GM19043 (cell line): Measurements from ENCODE around the gene ITLN2.
"Not testable (repeated sequence)": the region's sequence is repeated elsewhere in the genome, so short reads cannot be mapped to it uniquely, and the experiment has no call there.

Experiments used
- ATAC-seq: cut with Tn5 transposase; IDR thresholded peaks from one replicate; pipeline ENCODE4 v1.9.1; 2021; ENCODE audit warnings: low read depth; ENCODE audit not compliant: unreplicated experiment

ITLN2 gene

GRCh38 chr1:160954158-160955104 is at the start of gene ITLN2:
Gene ITLN2 (minus strand): TSS chr1:160954809. CDS start chr1:160954741, 68 bp downstream.
- ATAC-seq, result peak; percentile 81

- no peak for ATAC-seq
Observed at GRCh38 chr1:161001525-161001924, 46.9 kb upstream of the ITLN2 start.

DNA sequence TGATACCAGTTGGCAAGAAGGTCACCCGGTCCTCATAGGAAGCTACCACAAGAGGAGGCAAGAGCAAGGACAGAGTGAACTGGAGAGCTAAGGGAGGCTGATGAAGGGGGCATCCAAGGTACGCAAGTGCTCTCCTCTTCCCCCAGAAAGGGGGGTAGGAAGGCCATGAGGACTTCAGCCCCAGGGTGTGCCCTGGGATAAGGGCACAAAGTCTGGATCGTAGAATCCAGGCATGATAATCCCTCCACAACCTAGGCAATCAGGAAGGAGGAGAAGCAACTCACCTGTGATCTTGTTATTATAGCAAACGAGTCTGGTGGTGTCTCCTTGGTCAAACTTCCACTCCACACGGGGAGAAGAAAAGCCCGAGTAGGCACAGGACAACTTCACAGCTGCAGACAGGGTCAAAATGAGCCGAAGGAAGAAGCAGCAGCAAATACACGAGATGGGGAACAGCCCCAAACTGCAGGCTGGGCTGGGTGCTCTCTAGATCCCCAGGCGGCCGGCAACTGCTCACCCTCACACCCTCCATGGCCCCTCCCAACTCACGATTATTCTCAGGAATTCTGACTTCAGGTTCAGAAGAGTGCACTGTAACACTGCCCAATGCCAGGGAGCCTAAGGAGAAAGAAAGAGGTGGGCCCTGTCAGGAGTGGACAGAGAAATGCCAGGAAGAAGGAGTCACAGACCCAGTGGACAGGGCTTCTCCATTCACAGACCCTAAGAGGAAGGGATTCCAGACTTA is 46.3 kb upstream of the ITLN2 start:
- no peak for ATAC-seq

GRCh38 chr1:160999376-160999775 is 44.8 kb upstream of the ITLN2 start:
- no peak for ATAC-seq

GRCh38 chr1:160997323-160998038 is 42.9 kb upstream of the ITLN2 start:
- ATAC-seq, result no peak

- ATAC-seq, result no peak
Observed at GRCh38 chr1:160996178-160996577, 41.6 kb upstream of the ITLN2 start.

DNA sequence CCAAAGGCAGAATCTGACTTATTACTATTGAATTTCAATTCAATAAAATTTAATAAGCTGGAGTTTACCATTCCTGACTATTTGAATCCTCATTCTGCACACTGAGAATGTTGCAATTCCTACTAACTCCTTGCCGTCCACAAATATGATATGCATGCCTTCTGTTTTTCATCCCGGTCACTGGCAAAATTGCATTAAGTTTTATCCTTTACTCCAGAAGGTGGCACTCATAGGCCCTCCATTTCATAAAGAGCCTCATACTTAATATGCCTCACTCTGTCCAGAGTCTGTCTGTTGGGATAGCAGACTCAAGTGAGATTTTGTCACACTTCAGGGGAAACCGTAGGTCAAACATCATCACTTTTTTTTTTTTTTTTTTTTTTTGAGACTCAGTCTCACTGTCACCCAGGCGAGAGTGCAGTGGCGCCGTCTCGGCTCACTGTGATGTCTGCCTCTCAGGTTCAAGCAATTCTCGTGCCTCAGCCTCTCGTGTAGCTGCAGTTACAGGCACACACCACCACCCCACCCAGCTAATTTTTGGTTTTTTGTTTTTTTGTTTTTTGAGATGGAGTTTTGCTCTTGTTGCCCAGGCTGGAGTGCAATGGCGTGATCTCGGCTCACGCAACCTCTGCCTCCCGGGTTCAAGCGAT is 39.1 kb upstream of the ITLN2 start:
- no peak for ATAC-seq

DNA sequence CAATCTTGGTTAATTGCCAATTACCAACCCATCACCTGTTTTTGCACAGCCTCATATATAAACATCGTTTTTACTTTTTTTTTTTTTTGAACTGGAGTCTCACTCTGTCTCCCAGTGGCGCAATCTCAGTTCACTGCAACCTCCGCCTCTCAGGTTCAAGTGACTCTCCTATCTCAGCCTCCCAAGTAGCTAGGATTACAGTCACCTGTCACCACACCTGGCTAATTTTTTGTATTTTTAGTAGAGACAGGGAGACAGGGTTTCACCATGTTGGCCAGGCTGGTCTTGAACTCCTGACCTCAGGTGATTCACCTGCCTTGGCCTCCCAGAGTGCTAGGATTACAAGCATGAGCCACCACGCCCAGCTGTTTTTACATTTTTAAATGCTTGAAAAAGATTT is 37.4 kb upstream of the ITLN2 start:
- not testable (repeated sequence) for ATAC-seq

DNA sequence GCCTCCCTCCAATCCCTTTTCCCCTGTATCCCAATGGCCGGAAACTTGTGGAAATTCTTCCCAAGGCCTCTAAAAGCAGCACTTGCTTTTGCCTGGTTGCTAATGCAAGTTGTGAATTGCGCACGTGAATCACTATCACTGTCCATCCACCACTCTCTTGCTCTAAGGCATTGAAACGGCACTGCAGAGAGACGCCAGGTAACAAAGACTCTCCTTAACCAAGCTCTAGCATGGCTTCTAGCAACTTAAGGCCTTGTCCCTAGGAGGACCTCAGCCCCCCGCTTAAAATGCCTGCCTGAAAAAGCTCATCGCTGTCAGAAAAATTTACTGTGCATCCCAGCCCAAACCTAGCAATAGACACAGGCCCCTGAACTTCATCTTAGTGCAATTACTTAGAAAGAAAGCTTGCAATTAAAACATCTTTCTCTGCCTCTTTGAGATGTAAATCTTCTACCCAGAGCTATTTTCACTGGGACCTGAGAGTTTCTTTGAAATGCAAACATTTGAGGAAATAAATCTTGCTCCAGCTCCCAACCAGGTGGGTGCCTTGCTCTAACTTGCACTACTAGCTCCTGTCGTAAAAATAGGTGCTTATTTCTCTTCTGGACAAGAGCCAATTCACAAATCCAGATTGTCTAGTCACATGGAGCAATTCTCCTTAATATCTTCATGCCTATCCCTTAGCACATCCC is 32.9 kb upstream of the ITLN2 start:
- ATAC-seq, result no peak

DNA sequence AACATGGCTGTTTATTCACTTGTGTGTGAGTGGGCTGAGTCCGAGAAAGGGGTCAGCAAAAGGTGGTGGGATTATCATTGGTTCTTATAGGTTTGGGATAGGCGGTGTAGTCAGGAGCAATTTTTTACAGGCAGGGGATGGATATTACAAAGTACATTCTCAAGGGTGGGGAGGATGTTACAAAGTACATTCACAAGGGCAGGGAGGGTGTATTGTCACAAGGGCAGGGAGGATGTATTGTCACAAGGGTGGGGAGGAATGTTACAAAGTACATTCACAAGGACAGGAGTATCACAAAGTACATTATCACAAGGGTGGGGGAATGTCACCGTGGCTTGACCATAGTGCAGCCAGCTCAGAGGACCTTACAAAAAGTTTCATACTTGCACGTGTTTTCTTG is 31.1 kb upstream of the ITLN2 start:
- no peak for ATAC-seq

DNA sequence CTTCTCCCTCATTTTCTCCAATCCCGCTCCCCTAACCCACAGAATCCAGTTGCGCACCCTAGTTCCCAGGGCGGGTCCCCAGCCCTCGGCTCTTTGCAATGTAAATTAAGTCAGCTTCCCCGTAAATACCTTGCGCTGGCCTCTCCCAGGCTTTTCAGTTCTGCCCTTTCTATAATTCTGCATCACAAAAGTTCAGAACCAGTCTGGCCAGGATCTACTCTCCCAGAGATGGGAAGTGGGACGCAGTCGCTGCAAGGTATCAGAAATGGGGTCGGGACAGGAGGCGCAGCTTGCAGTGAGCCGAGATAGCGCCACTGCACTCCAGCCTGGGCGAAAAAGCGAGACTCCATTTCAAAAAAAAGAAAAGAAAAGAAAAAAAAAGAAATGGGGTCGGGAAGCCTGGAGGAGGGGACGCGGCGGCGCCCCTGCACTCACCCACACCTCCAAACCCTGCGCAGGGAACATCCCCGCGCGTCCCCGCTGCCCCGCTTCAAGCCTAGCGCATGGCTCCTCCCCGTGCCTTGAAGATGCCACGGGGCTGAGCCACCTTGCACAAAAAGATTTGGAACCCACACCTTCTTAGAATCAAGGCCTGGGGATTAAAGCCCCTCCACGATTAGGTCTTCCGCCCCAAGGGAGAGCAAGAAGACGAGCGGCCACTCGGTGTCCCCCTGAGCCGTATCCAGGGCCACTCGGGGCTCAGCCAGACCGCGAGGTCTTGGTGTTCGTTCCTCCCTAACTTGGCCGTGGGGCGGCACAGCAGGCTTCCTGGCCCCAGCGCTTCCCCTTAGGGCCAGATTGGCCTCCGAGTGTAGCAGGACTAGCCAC is 27.2 kb upstream of the ITLN2 start:
- ATAC-seq, result no peak

DNA sequence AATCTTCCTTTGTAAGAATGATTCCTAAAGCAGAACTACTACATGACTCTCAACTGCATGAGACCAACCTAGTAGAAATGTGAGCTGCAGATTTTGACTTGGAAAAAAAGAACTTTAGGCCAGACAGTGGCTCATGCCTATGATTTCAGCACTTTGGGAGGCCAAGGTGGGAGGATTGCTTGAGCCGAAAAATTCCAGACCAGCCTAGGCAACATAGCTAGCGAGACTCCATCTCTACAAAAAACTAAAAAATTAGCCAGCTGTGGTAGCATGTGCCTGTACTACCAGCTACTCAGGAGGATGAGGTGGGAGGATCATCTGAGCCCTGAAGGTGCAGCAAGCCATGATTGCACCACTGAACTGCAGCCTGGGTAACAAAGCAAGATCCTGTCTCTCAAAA is 24.7 kb upstream of the ITLN2 start:
- ATAC-seq, result no peak

- no peak for ATAC-seq
Observed at GRCh38 chr1:160978510-160978927, 23.9 kb upstream of the ITLN2 start.

- ATAC-seq, result no peak
Observed at GRCh38 chr1:160975026-160975425, 20.4 kb upstream of the ITLN2 start.

DNA sequence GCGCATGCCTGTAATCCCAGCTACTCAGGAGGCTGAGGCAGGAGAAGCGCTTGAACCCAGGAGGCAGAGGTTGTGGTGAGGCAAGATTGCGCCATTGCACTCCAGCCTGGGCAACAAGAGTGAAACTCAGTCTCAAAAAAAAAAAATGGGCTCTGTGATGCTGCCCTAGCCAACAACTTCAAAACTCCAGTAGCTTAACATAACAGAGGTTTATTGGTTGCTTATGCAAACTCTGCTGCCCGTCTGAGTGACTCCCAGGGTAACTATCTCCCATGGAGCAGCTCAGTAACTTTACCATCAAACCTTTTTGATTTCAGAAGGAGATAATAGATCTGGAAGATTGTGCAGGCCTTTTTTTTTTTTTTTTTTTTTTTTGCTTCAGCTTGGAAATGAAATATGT is 18.9 kb upstream of the ITLN2 start:
- ATAC-seq, result no peak

DNA sequence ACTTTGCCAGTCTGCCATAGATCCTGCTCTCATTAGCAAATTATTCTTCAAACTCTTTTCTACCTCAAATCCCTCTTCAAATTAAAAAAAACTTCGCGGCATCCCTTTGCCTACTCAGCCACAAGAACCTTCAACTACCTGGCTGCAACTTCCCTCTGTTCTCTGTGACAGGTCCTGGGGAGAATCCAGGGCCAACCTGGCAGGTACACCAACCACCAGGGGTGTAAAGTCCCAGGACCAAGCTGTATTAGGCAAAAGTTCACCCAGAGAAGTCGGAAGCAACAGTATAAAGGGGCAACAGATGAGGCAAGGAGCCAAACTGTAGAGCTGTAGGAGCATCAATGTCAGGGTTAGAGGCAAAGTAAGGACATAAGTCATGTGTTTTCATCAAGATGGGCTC is 18.3 kb upstream of the ITLN2 start:
- ATAC-seq, result no peak

DNA sequence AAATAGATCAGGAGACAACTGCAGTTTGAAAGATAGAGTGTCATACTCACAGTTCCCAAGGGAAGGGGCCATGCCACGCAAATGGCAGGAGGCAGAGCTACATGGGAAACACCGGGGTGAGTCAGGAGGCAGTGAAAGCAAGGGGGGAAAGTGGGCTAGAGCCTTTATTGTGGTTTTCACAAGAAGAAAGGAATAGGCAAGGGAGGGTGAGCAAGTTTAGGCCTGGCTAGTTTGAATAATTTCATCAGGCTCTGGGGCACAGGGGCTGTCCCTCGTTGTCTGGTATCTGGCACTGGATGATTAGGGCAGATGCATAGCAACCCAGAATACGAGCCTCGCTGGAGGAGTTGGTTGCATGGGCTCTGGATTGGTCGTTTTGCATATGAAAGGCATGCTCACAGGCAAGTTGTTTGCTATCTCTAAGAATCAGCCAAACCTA is 17.0 kb upstream of the ITLN2 start:
- ATAC-seq, result peak; percentile 72

DNA sequence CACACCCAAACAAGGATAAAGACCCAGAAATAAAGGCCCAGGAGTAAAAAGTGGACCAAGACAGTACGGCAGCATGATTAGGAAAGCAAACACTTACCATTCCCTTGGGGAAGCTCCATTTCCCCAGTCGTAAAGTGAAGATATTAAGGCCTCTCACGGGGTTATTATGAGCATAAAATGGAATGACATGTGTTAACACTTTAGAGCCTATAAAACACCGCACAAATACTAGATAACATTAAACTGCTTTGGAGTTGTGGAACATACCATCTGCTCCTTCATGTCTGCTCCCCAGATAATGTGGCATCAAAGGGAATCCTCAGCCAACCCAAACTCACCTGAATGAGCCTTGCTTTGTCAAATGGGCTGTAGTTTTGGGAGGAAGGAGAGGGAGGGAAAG is 8.9 kb upstream of the ITLN2 start:
- no peak for ATAC-seq

DNA sequence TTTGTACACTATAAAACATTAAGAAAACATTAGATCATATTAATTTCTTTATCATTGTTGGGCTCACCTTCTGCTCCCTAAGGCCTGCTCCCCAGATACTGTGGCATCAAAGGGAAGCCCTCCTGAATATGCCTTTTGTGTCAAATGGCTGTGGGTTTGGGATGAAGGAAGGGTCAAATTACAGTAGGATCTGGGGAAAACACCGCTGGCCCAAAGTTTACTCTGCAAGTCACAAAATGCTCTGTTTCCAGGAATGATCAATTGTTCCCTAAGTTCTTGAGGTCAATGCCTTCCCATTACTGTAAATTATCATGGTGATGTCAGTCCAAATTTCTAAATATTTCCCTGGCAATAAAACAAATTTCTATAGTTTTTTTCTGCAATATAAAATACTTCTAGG is 6.8 kb upstream of the ITLN2 start:
- ATAC-seq, result no peak
